CD4-positive, alpha-beta T cell treated with Interleukin-4 for 4 hours (primary cell): Measurements from ENCODE around the gene SMURF1.
A peak's percentile ranks its signal among the peaks of the same experiment; 100 is the strongest.

Source experiments
- DNase-seq: peaks from one replicate; pipeline ENCODE4 v3.0.0-alpha.2; 2020

SMURF1 gene

DNA sequence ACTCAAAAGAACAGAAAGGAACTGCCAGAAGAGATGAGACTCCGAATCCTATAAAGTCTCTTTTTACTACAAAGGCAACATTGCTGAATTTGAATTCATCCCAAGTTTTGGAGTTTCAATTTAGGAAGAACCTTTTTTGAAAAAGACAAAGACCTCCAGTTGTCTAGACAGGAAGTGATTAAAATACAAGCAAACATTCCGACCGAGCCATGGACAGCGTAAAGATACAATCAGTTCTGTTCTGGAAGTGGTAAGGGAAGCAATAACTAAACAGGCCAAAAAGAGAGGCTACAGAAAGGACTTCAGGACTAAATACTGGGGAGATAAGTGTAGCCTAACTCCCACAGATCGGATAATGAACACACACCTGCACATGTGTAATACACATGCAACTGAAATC is 101.0 kb downstream of the SMURF1 start:
- DNase-seq, result no peak

DNA sequence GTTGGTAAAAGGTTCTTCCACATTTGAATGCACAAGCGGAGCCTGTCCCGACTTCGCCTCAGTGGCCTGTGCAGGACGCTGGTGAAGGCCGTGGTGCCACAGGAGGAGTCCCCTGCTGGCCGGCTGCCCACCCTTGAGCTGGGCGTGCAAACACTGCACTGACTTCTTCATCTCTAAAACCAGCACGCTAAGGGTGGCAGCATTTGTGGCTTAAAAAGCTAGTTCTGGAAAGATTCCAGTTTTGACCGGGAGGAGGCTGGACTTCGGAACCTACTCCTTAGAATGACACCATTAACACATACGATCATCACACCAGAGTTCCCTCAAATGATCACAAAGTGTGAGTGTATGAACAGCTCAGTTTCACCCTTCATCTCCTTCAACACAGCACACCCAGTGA is 102.4 kb downstream of the SMURF1 start:
- DNase-seq, result no peak

DNA sequence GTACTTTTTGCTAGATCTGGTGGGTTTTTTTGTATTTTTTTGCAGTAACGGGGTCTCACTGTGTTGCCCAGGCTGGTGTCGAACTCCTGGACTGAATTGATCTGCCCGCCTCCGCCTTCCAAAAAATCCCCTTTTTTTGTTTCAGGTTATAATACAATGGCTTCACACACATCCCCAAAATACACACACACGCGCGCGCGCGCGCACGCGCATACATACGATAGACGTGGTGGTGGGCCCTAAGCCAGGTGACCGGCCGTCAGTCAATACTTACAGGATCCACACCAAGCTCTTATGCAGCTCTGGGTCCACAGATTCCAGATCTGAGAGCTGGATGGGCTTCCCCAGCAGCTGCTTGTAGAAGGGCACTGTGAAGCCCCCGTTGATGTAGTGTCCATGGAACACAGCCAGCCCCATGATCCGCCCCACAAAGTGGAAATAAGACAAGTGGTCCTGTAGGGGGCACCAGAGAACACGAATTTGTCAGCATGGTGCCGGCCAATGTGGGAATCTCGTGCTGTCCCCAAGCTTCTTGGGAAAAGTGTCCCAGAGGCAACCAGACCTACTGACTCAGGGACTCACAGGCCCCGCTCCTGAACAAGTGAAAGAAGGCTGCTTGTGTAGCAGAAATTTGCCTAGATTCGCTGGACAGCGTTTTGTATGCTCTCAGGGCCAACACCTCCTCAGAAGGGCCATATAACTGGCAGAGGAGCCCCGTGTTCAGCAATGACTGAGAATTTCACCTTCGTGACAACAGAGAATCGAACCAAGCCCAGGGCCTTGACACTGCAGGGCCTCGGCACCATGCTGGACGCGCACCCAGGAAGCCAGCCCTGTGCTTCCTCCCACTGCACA is 103.6 kb downstream of the SMURF1 start:
- DNase-seq, result peak; percentile 48

DNA sequence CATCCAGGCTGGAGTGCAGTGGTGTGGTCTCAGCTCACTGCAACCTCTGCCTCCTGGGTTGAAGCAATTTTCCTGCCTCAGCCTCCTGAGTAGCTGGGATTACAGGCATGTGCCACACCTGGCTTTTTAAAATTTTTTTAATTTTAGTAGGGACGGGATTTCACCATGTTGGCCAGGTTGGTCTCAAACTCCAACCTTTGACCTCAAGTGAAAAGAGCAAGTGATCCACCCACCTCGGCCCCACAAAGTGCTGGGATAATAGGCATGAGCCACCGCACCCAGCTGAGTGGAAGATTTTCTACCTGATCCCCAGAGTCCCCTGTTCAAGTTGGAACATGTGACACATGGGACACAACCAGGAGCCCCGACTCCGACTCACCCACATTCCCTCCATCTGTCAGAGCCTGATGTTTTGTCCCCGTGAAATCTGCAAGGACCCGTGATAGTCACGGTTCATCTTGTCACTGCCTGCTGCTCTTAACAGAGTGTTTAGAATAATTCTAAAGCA is 104.5 kb downstream of the SMURF1 start:
- no peak for DNase-seq

DNA sequence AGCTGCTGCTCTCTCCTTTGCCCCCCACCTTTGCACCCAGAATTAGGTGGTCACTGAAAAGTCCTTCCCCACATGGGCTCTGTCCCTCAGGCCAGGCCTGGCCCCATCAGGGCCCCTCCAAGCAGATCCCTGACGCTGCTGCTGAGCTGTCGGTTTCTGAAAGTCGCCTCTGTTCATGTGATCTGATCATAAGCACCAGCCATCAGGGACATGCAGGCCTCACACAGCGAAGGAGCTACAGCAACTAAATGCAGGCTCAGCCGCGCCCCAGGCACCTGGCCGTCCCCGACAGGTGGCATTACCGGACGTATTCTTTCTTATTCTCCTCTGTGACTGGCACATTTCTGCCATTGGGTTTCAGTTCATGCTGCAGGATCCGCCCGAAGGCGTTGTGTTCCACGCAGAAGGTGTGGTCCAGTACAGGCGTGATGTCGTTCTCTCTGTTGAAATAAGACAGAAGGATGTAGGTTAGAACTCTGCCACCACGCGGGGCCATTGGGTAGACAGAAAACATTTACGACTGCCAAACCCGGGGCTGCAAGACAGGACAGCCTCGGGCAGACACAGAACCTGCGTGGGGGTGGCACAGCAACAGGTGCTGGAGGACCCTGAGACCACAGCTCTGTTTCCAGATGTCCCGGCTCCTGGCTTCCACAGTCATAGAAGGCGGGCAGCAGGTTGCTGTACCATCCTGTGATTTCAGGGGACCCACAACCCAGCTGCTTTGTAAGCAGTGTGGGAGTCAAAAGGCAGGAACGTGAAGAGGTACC is 105.6 kb downstream of the SMURF1 start:
- DNase-seq, result no peak

DNA sequence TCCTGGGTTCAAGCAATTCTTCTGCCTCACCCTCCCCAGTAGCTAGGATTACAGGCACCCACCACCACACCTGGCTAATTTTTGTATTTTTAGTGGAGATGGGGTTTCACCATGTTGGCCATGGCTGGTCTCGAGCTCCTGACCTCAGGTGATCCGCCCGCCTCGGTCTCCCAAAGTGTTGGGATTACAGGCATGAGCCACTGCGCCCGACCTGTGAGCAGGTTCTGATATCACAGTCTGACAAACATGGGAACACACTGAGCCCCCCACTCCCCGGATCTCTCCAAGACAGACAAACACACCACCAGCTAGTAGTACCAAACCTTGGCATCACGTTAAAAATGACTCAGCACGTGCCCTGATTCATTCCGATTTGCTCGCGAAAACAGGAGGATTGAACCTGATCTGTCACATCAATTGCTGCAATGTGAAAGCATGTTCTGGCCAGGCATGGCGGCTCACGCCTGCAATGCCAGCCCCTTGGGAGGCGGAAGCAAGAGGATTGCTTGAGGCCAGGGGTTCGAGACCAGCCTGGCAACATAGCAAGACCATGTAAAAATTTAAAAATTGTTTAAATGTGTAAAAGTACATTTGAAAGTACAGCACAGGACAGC is 106.5 kb downstream of the SMURF1 start:
- no peak for DNase-seq

DNA sequence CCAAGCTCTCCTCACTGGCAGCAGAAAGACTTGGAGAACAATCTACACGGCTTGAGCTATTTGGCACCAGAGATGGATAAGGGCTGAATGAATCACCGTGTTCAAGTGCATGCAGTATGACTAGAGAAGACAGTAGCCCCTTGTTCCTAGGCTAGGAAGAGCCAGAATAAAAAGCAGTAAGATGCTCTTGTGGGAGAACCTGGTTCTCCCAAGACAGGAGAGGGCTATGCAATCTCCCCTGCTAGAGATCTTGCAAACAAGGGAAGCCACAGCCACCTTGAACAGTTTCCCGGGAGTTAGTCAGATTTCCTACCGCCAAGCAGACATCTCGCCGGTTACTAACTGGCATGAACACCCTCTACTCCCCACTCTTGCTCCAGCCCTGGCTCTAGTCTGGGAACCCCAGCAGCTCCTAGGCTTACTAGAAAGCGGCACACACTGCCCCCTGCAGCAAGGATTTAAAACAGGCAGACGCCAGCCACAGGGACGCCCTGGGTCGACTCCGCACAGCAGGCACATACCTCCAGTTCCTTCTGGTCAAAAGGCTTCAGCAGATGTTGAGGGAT is 107.3 kb downstream of the SMURF1 start:
- no peak for DNase-seq

DNA sequence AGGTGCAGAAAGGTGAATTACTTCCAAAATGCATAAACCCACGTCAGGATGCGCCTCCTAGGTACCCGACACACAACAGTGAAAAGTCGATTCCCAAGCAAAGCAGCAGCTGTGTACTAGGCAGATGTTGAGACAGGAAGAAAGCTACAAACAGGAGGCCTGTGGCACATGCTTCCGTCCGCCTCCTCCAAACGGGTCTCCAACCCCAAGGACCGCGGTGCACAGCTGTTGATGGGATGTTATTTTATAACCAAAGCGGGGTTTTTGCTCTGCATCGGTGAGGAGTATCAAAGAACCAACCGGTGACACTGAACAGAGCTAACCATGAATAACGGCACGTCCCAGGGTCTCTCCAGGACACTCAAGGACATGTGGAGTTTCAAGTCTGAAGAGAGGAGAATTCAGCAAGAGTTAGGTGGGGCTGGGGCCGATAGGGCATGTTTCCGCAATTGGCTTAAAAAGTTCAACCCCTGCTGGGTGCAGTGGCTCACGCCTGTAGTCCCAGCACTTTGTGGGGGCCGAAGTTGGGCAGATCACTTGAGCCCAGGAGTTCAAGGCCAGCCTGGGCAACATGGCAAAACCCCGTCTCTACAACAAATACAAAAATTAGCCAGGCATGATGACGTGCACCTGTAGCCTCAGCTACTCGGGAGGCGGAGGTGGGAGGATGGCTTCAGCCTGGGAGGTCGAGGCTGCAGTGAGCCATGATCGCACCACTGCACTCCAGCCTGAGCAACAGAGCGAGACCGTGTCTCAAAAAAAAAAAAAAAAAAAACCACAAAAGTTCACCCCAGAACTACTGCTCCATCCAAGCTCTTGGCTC is 108.0 kb downstream of the SMURF1 start:
- no peak for DNase-seq

DNA sequence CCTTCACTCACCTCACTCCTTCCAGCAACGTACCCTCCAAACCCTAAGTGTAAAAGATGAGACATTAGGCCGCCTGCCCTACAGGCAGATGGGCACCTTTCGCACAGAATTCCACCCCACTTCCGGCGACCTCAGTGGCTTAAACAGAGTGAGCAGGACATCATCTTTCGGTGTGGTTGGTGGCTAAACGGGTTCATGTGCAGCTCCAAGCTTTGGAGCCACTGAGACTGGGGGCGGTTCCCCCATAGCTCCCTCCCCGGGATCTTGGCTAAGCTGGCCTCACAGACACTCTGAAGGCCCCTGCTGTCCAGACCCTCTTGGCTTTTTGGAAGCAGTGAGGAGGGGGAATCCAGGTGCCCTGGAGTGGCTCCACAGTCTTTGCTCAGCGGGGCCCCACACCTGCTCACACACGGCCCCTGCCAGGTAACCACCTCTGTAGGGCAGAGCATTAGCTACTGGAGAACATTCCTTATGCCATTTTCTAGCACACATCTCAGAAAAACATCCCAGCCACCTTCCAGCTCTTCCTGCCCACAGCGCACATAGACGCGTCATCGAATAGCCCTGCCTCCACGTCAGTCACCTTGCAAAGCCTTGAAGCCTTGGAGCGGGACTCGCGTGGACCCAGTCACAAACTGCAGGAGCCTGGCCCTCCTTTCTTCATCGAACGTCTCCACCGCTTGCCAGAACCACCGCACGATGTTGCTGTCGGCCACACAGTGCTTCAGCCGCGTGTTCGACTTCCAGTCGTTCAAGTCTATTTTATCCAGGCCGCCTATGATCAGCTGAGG is 108.8 kb downstream of the SMURF1 start:
- no peak for DNase-seq

DNA sequence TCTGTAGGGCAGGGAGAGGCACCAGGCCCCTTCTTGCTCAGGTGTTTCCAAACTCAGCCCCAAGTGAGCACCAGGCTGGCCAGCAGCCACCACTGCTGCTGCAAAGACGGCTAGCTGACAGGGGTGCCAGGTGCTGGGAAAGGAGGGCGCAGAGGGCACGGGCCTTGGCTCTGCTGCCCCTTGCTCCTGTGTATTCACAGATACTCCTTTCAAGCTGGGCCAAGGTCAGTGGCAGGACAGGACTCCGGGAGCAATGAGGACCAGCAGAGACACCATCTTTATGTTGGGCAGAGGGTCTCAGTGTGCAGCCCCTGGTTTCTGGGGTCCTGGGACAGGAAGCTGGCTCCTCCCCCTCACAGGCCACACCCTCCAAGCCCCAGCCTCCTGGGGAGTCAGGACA is 110.1 kb downstream of the SMURF1 start:
- no peak for DNase-seq

DNA sequence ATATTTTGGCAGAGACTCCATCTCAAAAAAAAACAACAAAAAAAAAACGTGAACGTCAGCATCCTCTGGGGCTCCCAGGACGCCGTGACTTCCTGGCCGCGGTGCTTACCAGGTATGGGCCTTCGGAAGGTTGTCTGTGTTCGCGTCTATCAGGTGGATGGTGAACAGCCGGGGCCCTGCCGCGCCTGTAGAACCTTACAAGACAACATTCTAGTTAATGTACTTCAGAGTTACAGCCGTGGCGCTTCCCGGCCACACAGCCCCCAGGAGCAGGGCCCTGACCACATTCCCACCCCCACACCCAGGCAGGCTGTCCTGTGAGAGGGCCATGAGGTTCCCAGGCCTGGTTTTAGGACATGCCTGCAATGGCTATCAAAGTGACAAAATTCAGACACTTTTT is 111.0 kb downstream of the SMURF1 start:
- no peak for DNase-seq

DNA sequence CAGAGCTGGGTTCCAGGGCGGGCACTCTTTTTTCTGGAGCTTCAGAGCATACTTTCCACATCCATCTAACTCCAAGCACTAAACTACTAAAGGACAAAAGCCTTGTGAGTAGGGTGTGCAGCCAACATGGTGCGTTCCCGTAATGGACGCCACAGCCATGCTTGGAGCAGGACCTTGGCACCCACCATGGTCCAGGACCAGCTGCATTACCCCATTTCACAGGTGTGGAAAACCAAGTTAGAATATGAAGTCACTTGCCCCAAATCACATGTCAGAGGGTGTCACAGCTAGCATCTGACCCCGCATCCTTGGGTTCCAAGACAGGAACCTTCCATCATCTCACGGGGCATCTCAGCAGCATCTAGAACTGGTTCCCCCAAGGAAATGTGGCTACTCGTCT is 112.4 kb downstream of the SMURF1 start:
- DNase-seq, result no peak

DNA sequence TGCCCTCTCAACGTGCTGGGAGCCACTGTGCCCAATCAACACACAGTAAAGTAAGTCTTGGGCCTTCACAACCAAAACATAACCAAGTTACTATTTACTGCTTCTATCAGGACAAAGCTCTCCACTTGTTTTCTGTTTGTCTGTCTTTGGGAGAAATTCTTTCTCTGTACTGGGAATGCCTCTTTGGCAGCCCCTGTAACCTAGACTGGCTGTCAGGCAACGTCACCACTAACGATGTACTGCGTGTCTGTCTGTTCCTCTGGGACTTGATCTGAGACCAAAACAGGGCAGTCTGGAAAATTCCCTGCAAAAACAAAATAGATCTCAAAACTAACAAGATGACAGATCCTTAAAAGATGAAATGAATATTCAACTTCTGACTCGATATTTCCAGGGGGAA is 113.0 kb downstream of the SMURF1 start:
- DNase-seq, result no peak

DNA sequence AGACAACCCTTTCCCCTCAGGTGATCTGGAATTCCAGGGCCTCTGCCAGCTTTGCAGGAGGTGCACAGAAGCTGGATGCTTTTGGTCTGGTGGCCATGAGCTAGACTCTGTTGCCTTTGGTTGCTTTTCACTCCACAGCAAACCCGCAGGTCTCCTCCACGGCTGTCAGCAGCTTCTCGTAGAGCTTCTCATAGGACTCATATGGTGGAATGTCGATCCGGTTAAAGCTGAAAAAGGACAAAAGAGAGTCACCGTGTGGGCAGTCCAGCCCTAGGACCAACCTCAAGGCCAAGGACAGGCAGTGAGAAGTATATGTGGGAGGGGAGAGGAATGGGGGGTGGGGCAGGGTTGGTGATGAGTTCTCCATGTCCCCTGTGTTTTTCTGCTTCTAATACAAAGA is 113.5 kb downstream of the SMURF1 start:
- DNase-seq, result no peak

DNA sequence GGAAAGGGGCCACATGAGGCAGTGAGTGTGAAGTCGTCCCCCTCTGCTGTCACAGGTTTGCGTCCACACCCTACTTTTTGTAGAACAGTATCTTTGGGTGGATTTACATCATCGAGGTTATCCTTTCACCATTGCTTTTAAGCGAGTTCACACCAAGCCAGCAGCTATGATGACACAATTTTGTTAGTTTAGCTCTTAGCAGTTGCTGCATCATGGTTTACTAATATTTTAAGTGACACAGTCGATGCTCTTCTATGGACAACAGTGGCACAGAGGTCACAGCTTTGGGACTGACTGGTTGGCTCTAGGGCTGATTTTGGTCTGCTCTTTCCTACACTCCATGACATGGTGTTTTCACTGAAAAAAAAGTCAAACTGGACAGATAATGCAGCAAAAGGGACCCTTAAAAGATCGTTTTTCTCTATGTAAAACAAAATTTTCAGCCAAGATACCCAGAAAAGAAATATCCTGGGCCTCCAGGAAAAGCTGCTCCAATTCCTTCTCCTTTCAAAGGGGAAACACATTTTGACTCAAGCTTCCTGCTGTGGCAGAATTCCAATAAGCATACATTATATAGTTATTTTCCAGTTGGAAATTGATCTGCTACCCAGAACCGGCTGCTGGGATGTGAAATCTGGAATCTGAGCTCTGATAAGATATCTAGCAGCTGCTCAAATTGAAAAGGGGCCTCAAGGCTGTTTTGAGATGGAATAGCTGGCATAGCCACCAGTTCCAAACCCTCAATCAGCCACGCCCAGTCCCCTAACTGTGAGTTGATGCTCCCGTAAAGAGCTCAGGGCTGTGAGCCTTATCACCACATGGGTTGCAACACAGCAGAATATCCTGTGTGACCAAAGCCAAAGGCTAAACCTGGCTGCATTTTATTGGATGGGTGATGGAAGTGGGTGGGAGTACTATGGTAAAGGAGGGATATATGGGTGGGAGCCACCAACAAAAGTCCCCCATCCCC is 114.2 kb downstream of the SMURF1 start:
- DNase-seq, result no peak

DNA sequence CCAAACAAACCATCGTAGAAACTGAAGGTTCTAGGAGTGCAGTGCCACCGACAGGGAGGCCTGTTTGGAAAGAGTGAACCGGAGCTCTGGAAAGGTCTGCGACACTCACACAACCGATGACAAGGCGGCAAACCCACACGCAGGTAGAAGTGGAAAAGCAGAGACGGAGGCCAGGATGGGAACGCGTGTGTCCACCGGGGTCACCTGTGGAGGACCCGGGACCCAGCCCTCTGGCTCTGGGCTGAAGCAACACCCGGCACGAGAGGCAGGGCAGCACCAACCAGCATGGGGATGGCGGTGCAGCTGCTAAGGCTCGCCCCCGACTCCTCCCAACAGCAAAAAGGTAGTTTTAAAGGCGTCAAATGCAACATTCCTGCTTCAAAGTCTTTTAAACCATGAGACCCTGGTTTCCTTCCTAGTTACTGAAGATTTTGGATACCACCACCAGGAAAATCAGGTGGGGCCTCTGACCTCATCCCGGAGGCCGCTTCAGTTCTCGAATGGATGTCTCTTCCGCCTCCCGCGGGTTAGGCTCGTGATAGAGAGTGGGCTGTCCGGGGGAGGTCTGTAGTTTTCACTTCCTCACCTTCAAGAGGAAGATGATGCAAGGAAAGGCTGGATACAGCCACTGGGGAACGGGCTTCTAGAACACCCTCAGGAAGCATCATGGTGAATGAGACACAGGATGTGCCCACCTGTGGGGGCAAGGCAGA is 115.5 kb downstream of the SMURF1 start:
- DNase-seq, result no peak

DNA sequence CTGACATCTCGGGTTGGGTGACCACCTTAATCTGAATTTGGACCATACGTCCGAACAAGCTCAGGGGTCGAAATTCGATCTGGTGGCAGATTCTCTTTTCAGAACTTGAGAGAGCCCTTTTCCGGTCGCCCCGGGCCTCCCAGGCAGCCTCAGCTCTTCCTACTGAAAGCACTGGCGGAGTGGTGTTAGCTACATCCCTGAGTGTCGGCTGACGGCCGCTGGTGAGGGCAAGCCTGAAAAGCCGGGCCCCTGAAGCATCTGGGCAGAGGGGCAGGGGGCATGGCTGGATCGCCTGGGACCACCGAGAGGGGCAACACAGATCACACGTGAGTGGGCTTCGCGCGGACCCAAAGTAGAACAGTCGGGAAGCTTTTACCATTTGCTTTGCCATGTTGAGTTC is 116.1 kb downstream of the SMURF1 start:
- no peak for DNase-seq

DNA sequence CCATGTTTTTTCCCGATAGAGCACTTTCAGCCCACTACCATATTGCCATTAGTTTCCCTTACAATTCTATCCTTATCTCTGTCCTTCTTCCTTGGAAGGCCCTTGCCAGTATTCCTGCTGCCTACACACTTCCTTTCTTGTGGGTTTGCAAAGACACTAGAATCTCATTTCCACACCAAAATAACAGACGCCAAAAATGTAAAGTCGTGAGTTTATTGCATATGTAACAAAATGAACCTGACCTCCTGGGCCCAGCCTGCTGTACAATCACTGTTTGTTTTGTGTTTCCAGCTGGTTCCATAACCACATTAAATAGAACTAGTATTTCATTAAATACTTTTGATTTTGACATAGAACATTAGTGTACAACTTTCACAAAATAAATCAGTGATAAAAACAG is 116.7 kb downstream of the SMURF1 start:
- no peak for DNase-seq

DNA sequence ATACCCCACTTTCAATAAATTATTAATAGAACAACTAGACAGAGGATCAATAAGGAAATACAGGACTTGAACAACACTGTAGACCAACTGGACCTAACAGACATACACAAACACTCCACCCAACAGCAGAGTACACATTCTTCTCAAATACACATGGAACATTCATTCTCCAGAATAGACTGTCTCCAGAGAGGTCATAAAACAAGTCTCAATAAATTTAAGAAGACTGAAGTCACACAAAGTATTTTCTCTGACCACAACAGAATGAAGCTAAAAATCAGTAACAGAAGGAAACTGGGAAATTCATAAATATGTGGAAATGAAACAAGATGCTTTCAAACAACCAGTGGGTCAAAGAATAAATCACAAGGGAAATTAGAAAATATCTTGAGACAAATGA is 119.8 kb downstream of the SMURF1 start:
- DNase-seq, result no peak
